GM12801 (cell line): ENCODE results near the gene SLC2A8.

Experiments
- TF ChIP-seq, protein P1 (sequence below): IDR thresholded peaks from one replicate; pipeline ENCODE4 v1.5.1; 2011; ENCODE audit warnings: control low read depth; ENCODE audit not compliant: insufficient read length; ENCODE audit errors: extremely low read depth

SLC2A8 gene

GRCh38 chr9:127368852-127369402, 28.0 kb upstream of the SLC2A8 start:
- TF ChIP-seq, protein P1, sequence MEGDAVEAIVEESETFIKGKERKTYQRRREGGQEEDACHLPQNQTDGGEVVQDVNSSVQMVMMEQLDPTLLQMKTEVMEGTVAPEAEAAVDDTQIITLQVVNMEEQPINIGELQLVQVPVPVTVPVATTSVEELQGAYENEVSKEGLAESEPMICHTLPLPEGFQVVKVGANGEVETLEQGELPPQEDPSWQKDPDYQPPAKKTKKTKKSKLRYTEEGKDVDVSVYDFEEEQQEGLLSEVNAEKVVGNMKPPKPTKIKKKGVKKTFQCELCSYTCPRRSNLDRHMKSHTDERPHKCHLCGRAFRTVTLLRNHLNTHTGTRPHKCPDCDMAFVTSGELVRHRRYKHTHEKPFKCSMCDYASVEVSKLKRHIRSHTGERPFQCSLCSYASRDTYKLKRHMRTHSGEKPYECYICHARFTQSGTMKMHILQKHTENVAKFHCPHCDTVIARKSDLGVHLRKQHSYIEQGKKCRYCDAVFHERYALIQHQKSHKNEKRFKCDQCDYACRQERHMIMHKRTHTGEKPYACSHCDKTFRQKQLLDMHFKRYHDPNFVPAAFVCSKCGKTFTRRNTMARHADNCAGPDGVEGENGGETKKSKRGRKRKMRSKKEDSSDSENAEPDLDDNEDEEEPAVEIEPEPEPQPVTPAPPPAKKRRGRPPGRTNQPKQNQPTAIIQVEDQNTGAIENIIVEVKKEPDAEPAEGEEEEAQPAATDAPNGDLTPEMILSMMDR, result no peak

GRCh38 chr9:127369428-127369827, 27.5 kb upstream of the SLC2A8 start:
- TF ChIP-seq, protein P1, result no peak

GRCh38 chr9:127370147-127370579, 26.8 kb upstream of the SLC2A8 start:
- TF ChIP-seq, protein P1, result no peak

GRCh38 chr9:127370672-127371648, 26.0 kb upstream of the SLC2A8 start:
- TF ChIP-seq, protein P1, result no peak

DNA sequence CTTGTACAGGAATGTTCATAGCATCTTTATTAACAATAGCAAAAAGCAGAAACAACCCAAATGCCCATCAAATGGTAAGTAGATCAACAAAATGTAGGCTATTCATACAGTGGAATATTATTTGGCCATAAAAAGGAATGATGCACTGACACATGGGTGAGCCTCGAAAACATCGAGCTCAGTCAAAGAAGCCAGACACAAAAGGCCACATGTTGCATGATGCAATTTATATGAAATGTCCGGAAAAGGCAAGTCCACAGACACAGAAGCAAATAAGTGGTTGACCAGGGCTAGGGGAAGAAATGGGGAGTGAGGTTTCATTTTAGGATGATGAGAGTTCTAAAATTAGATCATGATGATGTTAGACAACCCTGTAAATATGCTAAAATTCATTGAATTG, 16.5 kb upstream of the SLC2A8 start:
- TF ChIP-seq, protein P1, result no peak

- TF ChIP-seq, protein P1, result no peak
Observed at GRCh38 chr9:127382541-127382940, 14.4 kb upstream of the SLC2A8 start.

DNA sequence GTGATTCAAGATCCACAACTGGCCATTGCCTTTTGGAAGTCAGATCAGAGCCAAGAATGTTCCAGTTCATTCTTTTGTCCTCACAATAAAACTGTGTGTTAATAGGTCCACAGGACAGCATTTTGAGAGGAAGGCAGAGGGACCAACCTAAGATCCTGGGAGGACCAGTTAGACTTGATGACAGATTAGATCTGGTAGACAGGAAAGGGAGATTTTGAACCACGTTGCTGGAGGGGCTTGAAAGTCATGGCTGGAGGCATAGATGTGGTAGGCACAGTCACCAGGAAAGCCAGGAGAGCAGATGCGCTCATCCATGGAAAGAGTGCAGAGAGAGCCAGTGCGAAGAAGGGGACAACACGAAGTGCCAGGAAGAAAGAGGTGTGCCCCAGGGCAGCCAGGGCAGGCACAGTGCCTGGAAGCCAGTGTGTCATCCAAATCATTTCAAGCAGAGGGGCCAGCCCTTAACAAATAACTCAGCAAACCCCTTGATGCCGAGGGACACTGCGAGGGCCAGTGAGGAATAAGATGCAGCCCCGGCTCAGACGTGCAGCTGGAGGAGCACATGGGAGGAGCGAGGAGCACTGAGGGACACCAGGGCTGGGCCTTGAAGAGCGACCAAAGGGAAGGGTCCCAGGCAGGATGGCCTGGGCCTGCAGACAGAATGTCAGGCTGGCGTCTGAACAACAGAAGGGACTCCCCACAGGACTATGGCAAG, 12.8 kb upstream of the SLC2A8 start:
- TF ChIP-seq, protein P1, result no peak
